HEK293 (cell line): Measurements from ENCODE around the gene LHFPL6.

Experiments
- PRDM10 ChIP-seq: fragments of 450-650 bp; formaldehyde crosslinking; IDR thresholded peaks from 2 replicates; pipeline ENCODE4 v1.5.1; 2016; ENCODE audit warnings: missing biosample characterization, missing genetic modification characterization
- RBAK ChIP-seq: fragments of 450-650 bp; formaldehyde crosslinking; IDR thresholded peaks from 2 replicates; pipeline ENCODE4 v1.5.1; 2016; ENCODE audit warnings: missing biosample characterization, missing genetic modification characterization
- ZBTB21 ChIP-seq: fragments of 450-650 bp; formaldehyde crosslinking; IDR thresholded peaks from 2 replicates; pipeline ENCODE4 v1.5.1; 2017; ENCODE audit warnings: missing biosample characterization, missing genetic modification characterization
- ZNF23 ChIP-seq: fragments of 450-650 bp; formaldehyde crosslinking; IDR thresholded peaks from 2 replicates; pipeline ENCODE4 v1.5.1; 2016; ENCODE audit warnings: missing biosample characterization, missing genetic modification characterization, borderline replicate concordance
- ZNF335 ChIP-seq: fragments of 450-650 bp; formaldehyde crosslinking; conservative IDR thresholded peaks from 2 replicates; pipeline ENCODE4 v1.5.1; 2016; ENCODE audit warnings: missing biosample characterization, missing genetic modification characterization
- ZNF488 ChIP-seq: fragments of 450-650 bp; formaldehyde crosslinking; IDR thresholded peaks from 2 replicates; pipeline ENCODE4 v1.5.1; 2016; ENCODE audit warnings: missing biosample characterization, missing genetic modification characterization
- TF ChIP-seq, protein P1 (sequence below): fragments of 450-650 bp; formaldehyde crosslinking; optimal IDR thresholded peaks from 2 replicates; pipeline ENCODE3; 2016; ENCODE audit warnings: missing biosample characterization, mild to moderate bottlenecking, missing genetic modification characterization
- TF ChIP-seq, protein P2 (sequence below): fragments of 450-650 bp; formaldehyde crosslinking; IDR thresholded peaks from 2 replicates; pipeline ENCODE4 v1.5.1; 2017; ENCODE audit warnings: missing biosample characterization, mild to moderate bottlenecking, missing genetic modification characterization, moderate library complexity
- TF ChIP-seq, protein P3 (sequence below): sonication (generic); formaldehyde crosslinking; IDR thresholded peaks from 2 replicates; pipeline ENCODE4 v1.8.1; 2022; ENCODE audit warnings: mild to moderate bottlenecking, moderate library complexity, missing genetic modification reagents

GRCh38 chr13:39605677-39606320 lies 2.8 kb upstream of the LHFPL6 start:
- TF ChIP-seq ZNF488 (tag by site-specific recombination): no peak
- TF ChIP-seq ZNF335: no peak
- no peak for TF ChIP-seq RBAK (tag by site-specific recombination)
- TF ChIP-seq PRDM10: no peak
- TF ChIP-seq ZBTB21: no peak
- no peak for TF ChIP-seq ZNF23
- TF ChIP-seq, protein P1, sequence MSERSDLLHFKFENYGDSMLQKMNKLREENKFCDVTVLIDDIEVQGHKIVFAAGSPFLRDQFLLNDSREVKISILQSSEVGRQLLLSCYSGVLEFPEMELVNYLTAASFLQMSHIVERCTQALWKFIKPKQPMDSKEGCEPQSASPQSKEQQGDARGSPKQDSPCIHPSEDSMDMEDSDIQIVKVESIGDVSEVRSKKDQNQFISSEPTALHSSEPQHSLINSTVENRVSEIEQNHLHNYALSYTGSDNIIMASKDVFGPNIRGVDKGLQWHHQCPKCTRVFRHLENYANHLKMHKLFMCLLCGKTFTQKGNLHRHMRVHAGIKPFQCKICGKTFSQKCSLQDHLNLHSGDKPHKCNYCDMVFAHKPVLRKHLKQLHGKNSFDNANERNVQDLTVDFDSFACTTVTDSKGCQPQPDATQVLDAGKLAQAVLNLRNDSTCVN (tag by site-specific recombination): no peak
- TF ChIP-seq, protein P2, sequence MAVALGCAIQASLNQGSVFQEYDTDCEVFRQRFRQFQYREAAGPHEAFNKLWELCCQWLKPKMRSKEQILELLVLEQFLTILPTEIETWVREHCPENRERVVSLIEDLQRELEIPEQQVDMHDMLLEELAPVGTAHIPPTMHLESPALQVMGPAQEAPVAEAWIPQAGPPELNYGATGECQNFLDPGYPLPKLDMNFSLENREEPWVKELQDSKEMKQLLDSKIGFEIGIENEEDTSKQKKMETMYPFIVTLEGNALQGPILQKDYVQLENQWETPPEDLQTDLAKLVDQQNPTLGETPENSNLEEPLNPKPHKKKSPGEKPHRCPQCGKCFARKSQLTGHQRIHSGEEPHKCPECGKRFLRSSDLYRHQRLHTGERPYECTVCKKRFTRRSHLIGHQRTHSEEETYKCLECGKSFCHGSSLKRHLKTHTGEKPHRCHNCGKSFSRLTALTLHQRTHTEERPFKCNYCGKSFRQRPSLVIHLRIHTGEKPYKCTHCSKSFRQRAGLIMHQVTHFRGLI (tag by site-specific recombination): no peak
- TF ChIP-seq, protein P3, sequence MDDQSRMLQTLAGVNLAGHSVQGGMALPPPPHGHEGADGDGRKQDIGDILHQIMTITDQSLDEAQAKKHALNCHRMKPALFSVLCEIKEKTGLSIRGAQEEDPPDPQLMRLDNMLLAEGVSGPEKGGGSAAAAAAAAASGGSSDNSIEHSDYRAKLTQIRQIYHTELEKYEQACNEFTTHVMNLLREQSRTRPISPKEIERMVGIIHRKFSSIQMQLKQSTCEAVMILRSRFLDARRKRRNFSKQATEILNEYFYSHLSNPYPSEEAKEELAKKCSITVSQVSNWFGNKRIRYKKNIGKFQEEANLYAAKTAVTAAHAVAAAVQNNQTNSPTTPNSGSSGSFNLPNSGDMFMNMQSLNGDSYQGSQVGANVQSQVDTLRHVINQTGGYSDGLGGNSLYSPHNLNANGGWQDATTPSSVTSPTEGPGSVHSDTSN (CRISPR knock-in tag): no peak
